Psoas muscle (tissue), 8 donors: ENCODE data around the gene DNAJC15. TPM values are rescaled to one million over a fixed set of nuclear protein-coding genes. Genes with fewer than 3 reads are reported as not detected.

Source experiments
- ATAC-seq, 4 donors: fragments of 200-7000 bp; cut with Tn5 transposase; one replicate each; pipeline ENCODE4 v1.9.1; 2020; ENCODE audit warnings: moderate library complexity in 3 of 4, mild to moderate bottlenecking in 2 of 4
- DNase-seq, 2 donors: peaks; one replicate each; pipeline ENCODE4 v3.0.0-alpha.2; 2020
- H3K27ac ChIP-seq: fragments of 200-600 bp; one replicate; pipeline ENCODE4 v1.8.0; 2022
- H3K27me3 ChIP-seq, 3 donors: fragments of 200-600 bp in 1 of 3; one replicate each; pipeline versions ENCODE4 v1.6.1 to v1.8.0; 2013 to 2022; ENCODE audit warnings: low read length in 2 of 3, mild to moderate bottlenecking in 2 of 3, moderate library complexity in 1 of 3; ENCODE audit not compliant: insufficient read depth in 3 of 3
- H3K36me3 ChIP-seq, 2 donors: fragments of 200-600 bp in 1 of 2; one replicate each; pipeline versions ENCODE4 v1.6.1 to v1.8.0; 2013 to 2022; ENCODE audit warnings: low read depth in 1 of 2, mild to moderate bottlenecking in 1 of 2, moderate library complexity in 1 of 2; ENCODE audit not compliant: insufficient read depth in 1 of 2
- H3K4me1 ChIP-seq: fragments of 200-600 bp; one replicate; pipeline ENCODE4 v1.8.0; 2022
- H3K4me3 ChIP-seq: fragments of 200-600 bp; one replicate; pipeline ENCODE4 v1.8.0; 2022; ENCODE audit warnings: mild to moderate bottlenecking
- H3K9me3 ChIP-seq: fragments of 200-600 bp; one replicate; pipeline ENCODE4 v1.8.0; 2022
- CTCF ChIP-seq: fragments of 200-600 bp; IDR thresholded peaks from one replicate; pipeline ENCODE4 v1.8.0; 2022; ENCODE audit warnings: antibody characterized with exemption
- WGBS, 3 donors: extraction: QIAGEN DNeasy Blood & Tissue Kit; methylation state at CpG; one replicate each; pipeline versions ENCODE4 v1.1.6 to v1.1.7; 2013; 5-methylcytosine and 5-hydroxymethylcytosine counted together
- intact Hi-C, 2 donors: fragments of 100-400 bp; cut with DNase I; formaldehyde crosslinking; loops; one replicate each; pipeline versions ENCODE4 v1.11.0 to v1.14.2; 2022
- polyA plus RNA-seq, 3 donors: library from polyadenylated mRNA; stranded (reverse); fragments of 200-250 nt; gene quantifications; one replicate each; pipeline ENCODE4 v1.2.3, GENCODE V29; 2013
- total RNA-seq, 4 donors: library from RNA; stranded (reverse); fragmentation: NEBNext Ultra II Directional in 2 of 4; extraction: Animal tissue kit (Norgen Biotek cat#: 25700) in 2 of 4; gene quantifications; one replicate each; pipeline versions ENCODE4 v1.2.1 to v1.2.4, GENCODE V29; 2021 to 2023
- donor health status: healthy with polysubstance abuse.
- donor health status: DM: no; HTN: no; CAD: no; lungs with moderate emphysema.
- donor health status: Bipolar disorder and iron deficiency.
- donor health status: healthy.
- donor health status: DM: yes; HTN: yes; CAD: no.
- donor health status: DM: no; HTN: no; CAD: no.
- donor health status: DM: no; HTN: no; CAD: no.
- donor health status: DM: yes; HTN: yes; CAD: no.

Gene DNAJC15
- total and polyA plus RNA-seq, 7 donors, result 9.4 to 22.4 (median 13.6) TPM

GRCh38 chr13:43077906-43078305 lies 54.5 kb downstream of the DNAJC15 start:
- Histone ChIP-seq H3K27ac (no peak overlapping the region), H3K9me3 (no peaks in the 10 kb centered on the region), H3K4me1 (no peaks in the 10 kb centered on the region), H3K27me3 (no peaks in the 10 kb centered on the region), H3K36me3 (no peaks in the 10 kb centered on the region), H3K4me3 (no peak overlapping the region)
- DNase-seq (no peak), ATAC-seq (no peak)
- TF ChIP-seq CTCF, result no peak
- intact Hi-C loops, result no loop called here
- 61 to 63% (median 63%) methylated on average over 4 of the region's 4 CpGs for WGBS, 3 donors

- H3K27ac ChIP-seq, result no peak overlapping the region
- no peak for DNase-seq
- intact Hi-C loops, result no loop called here
Measured at GRCh38 chr13:43078399-43078798, 55.0 kb downstream of the DNAJC15 start.

DNA sequence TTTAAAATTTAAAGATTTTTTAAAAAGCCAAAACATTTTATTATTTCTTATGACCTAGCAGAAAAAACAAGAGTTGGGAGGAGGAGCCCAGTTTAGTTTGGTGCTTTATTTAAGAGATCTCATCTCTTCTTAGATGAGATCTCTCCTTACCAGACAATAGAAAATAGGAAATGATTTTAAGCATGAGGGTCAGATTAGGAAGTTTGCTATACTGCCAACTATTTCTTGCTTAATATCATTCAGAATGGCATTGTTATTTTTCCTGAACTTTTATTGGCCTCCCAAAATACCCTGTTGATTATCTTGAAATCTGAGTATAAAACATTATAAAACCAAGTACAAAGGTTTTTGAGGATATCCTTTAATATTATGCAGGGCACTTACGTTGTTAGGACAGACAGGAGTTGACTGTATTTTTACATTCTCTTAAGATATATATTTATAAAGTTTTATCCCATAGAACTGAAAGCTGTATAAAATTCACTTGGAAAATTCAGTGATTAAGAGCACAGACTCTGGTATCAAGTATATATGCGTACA lies 56.1 kb downstream of the DNAJC15 start:
- no peak for ATAC-seq
- intact Hi-C loops, result no loop called here
- Histone ChIP-seq H3K4me3 (no peak overlapping the region), H3K27ac (no peak overlapping the region), H3K9me3 (no peaks in the 10 kb centered on the region), H3K36me3 (no peaks in the 10 kb centered on the region), H3K27me3 (no peaks in the 10 kb centered on the region), H3K4me1 (no peaks in the 10 kb centered on the region)
- WGBS, 3 donors, result 81 to 88% (median 87%) methylated on average over 2 of the region's 2 CpGs
- no peak for TF ChIP-seq CTCF
- no peak for DNase-seq

More at GRCh38 chr13:43078399-43078798, 55.0 kb downstream of the DNAJC15 start:
- Histone ChIP-seq H3K27me3 (no peaks in the 10 kb centered on the region), H3K4me1 (no peaks in the 10 kb centered on the region), H3K9me3 (no peaks in the 10 kb centered on the region), H3K4me3 (no peak overlapping the region), H3K36me3 (no peaks in the 10 kb centered on the region)
- no peak for ATAC-seq
- 87 to 95% (median 90%) methylated on average over 4 of the region's 4 CpGs for WGBS, 3 donors
- TF ChIP-seq CTCF, result no peak

- intact Hi-C loops, result loop anchor here (10.0 kb wide), 2 partner anchors 725 to 795 kb away; partner anchors contain the start of genes CCDC122 (in 1 of the 2) and LACC1 (in 1 of the 2)
- 98 to 100% (median 100%) methylated on average over 3 of the region's 3 CpGs for WGBS, 3 donors
- no peaks in the 10 kb centered on the region for H3K27me3 ChIP-seq
- no peaks in the 10 kb centered on the region for H3K4me1 ChIP-seq
- H3K9me3 ChIP-seq, result no peaks in the 10 kb centered on the region
- no peak for ATAC-seq
- no peak for TF ChIP-seq CTCF
- no peak overlapping the region for H3K27ac ChIP-seq
- H3K4me3 ChIP-seq, result no peak overlapping the region
- no peak for DNase-seq
- no peaks in the 10 kb centered on the region for H3K36me3 ChIP-seq
Measured at GRCh38 chr13:43080199-43080598, 56.8 kb downstream of the DNAJC15 start.

DNA sequence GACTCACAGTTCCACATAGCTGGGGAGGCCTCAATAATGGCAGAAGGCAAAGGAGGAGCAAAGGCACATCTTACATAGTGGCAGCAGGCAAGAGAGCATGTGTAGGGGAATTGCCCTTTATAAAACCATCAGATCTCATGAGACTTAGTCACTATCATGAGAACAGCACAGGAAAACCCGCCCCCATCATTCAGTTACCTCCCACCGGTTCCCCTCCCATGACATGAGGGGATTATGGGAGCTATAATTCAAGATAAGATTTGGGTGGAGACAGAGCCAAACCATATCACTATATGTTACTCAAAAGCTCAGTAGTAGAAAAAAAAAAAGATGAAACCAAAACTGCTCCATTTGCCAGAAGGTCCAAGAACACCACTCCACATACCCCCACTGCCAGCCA lies 58.5 kb downstream of the DNAJC15 start:
- Histone ChIP-seq H3K4me3 (no peak overlapping the region), H3K27ac (no peak overlapping the region), H3K27me3 (no peaks in the 10 kb centered on the region), H3K4me1 (no peaks in the 10 kb centered on the region), H3K9me3 (no peaks in the 10 kb centered on the region), H3K36me3 (no peaks in the 10 kb centered on the region)
- TF ChIP-seq CTCF, result no peak
- WGBS, 3 donors, result 84 to 97% (median 94%) methylated on average over 2 of the region's 2 CpGs
- DNase-seq (no peak), ATAC-seq (no peak)
- intact Hi-C loops, result loop anchor here (10.0 kb wide), 2 partner anchors 723 to 793 kb away; partner anchors contain the start of genes CCDC122 (in 1 of the 2) and LACC1 (in 1 of the 2)
